ENCODE measurements around the gene PMM1. TPM values are rescaled to one million over a fixed set of nuclear protein-coding genes. Genes with fewer than 3 reads are reported as not detected.

PMM1 gene
- 14.2 and 22.4 TPM in 2 replicates for total RNA-seq

GRCh38 chr22:41589391-41590241 lies at the start of gene PMM1:
Gene PMM1 (minus strand): TSS chr22:41589840. CDS start chr22:41589805, 35 bp downstream.

GRCh38 chr22:41621099-41621910 lies 31.7 kb upstream of the PMM1 start, which contains the start of gene XRCC6:
Gene XRCC6 (plus strand): TSS chr22:41621295. CDS start chr22:41622005, 710 bp downstream.

GRCh38 chr22:41620589-41621098 lies 31.0 kb upstream of the PMM1 start, which contains the start of gene DESI1:
Gene DESI1 (minus strand): TSS chr22:41621043. CDS start chr22:41620839, 204 bp downstream.

GRCh38 chr22:41543854-41544670 lies 45.6 kb downstream of the PMM1 start, which contains the start of gene POLR3H:
Gene POLR3H (minus strand): TSS chr22:41544470. CDS start chr22:41544101, 369 bp downstream.

Other genes with a start within 250 kb of the PMM1 start
- 13.3 and 16.4 TPM in 2 replicates for gene TEF, start 207.9 kb downstream of the PMM1 start, total RNA-seq
- 29.8 and 35.4 TPM in 2 replicates for gene TOB2, start 143.0 kb downstream of the PMM1 start, total RNA-seq
- 35.4 and 38.9 TPM in 2 replicates for gene PHF5A, start 121.1 kb downstream of the PMM1 start, total RNA-seq
- 51.0 and 78.7 TPM in 2 replicates for gene ACO2, start 120.7 kb downstream of the PMM1 start, total RNA-seq
- 20.4 and 21.3 TPM in 2 replicates for gene POLR3H, start 45.4 kb downstream of the PMM1 start, total RNA-seq
- gene CSDC2, start 28.8 kb downstream of the PMM1 start, total RNA-seq = 2.0 and 2.6 TPM in 2 replicates
- 10.2 and 17.5 TPM in 2 replicates for gene DESI1, start 31.2 kb upstream of the PMM1 start, total RNA-seq
- 210 and 324 TPM in 2 replicates for gene XRCC6, start 31.5 kb upstream of the PMM1 start, total RNA-seq
- gene SNU13, start 99.0 kb upstream of the PMM1 start, total RNA-seq = 68.7 and 69.5 TPM in 2 replicates
- gene MEI1, start 109.7 kb upstream of the PMM1 start, total RNA-seq = 0.39 TPM in 1 of 2 replicates, not detected in the other
- 9.0 and 10.2 TPM in 2 replicates for gene CCDC134, start 210.8 kb upstream of the PMM1 start, total RNA-seq
- gene SREBF2, start 243.3 kb upstream of the PMM1 start, total RNA-seq = 38.1 and 75.9 TPM in 2 replicates

Data from placental epithelial cell (primary cell).